H9 (cell line): ENCODE results near the gene TMCC1. TPM values are rescaled to one million over a fixed set of nuclear protein-coding genes. Genes with fewer than 3 reads are reported as not detected.

Experiments used
- DNase-seq: peaks from one replicate; pipeline ENCODE4 v3.0.0-alpha.2; 2017
- H2AFZ ChIP-seq: one replicate; pipeline ENCODE4 v1.6.1; 2013; ENCODE audit warnings: mild to moderate bottlenecking, low read length, control low read depth, moderate library complexity
- H2AK5ac ChIP-seq: 2 replicates; pipeline ENCODE4 v1.6.1; 2013; ENCODE audit warnings: low read length, control low read depth, mixed read lengths; ENCODE audit not compliant: insufficient read length
- H2BK120ac ChIP-seq: one replicate; pipeline ENCODE4 v1.6.1; 2013; ENCODE audit warnings: low read depth, mild to moderate bottlenecking, low read length, control low read depth, inconsistent platforms; ENCODE audit not compliant: poor library complexity, severe bottlenecking
- H2BK12ac ChIP-seq: 2 replicates; pipeline ENCODE4 v1.6.1; 2013; ENCODE audit warnings: low read length, control low read depth, mixed read lengths, low read depth; ENCODE audit not compliant: insufficient read length
- H2BK15ac ChIP-seq: 2 replicates; pipeline ENCODE4 v1.6.1; 2013; ENCODE audit warnings: low read depth, low read length, control low read depth
- H2BK20ac ChIP-seq: one replicate; pipeline ENCODE4 v1.6.1; 2013; ENCODE audit warnings: low read depth, mild to moderate bottlenecking, low read length, control low read depth, inconsistent platforms; ENCODE audit not compliant: poor library complexity, severe bottlenecking
- H2BK5ac ChIP-seq: 2 replicates; pipeline ENCODE4 v1.6.1; 2013; ENCODE audit warnings: low read length, control low read depth, mixed read lengths; ENCODE audit not compliant: insufficient read length
- H3K14ac ChIP-seq: 2 replicates; pipeline ENCODE4 v1.6.1; 2013; ENCODE audit warnings: low read length, control low read depth; ENCODE audit not compliant: insufficient read depth
- H3K18ac ChIP-seq: 2 replicates; pipeline ENCODE4 v1.6.1; 2013; ENCODE audit warnings: low read depth, mild to moderate bottlenecking, mixed read lengths, low read length, control low read depth; ENCODE audit not compliant: insufficient read length
- H3K23ac ChIP-seq: 2 replicates; pipeline ENCODE4 v1.6.1; 2013; ENCODE audit warnings: low read length, control low read depth, mixed read lengths, low read depth; ENCODE audit not compliant: insufficient read length
- H3K23me2 ChIP-seq: 2 replicates; pipeline ENCODE4 v1.6.1; 2013; ENCODE audit warnings: low read depth, mild to moderate bottlenecking, mixed read lengths, low read length, control low read depth; ENCODE audit not compliant: insufficient read length, poor library complexity, severe bottlenecking
- H3K27ac ChIP-seq: 2 replicates; pipeline ENCODE4 v1.5.1; 2013; ENCODE audit warnings: low read length, control low read depth, mixed read lengths, low read depth; ENCODE audit not compliant: insufficient read length
- H3K27me3 ChIP-seq: 2 replicates; pipeline ENCODE4 v1.6.1; 2013; ENCODE audit warnings: low read length, control low read depth, inconsistent platforms; ENCODE audit not compliant: insufficient read depth
- H3K4ac ChIP-seq: 2 replicates; pipeline ENCODE4 v1.6.1; 2013; ENCODE audit warnings: low read depth, mild to moderate bottlenecking, control low read depth, inconsistent platforms, low read length, moderate library complexity
- H3K4me1 ChIP-seq: 2 replicates; pipeline ENCODE4 v1.6.1; 2013; ENCODE audit warnings: low read length, control low read depth, inconsistent platforms; ENCODE audit not compliant: insufficient read depth
- H3K4me2 ChIP-seq: 2 replicates; pipeline ENCODE4 v1.6.1; 2013; ENCODE audit warnings: low read length, control low read depth, mixed read lengths; ENCODE audit not compliant: insufficient read length, insufficient read depth
- H3K56ac ChIP-seq: 2 replicates; pipeline ENCODE4 v1.6.1; 2013; ENCODE audit warnings: low read depth, mild to moderate bottlenecking, mixed read lengths, low read length, control low read depth; ENCODE audit not compliant: insufficient read length
- H3K79me1 ChIP-seq: 2 replicates; pipeline ENCODE4 v1.6.1; 2013; ENCODE audit warnings: low read depth, mild to moderate bottlenecking, moderate library complexity, low read length, control low read depth, inconsistent platforms; ENCODE audit not compliant: insufficient read depth, poor library complexity, severe bottlenecking
- H3K79me2 ChIP-seq: 2 replicates; pipeline ENCODE4 v1.6.1; 2013; ENCODE audit warnings: low read length, control low read depth, inconsistent platforms; ENCODE audit not compliant: insufficient read depth
- H3K9ac ChIP-seq: 2 replicates; pipeline ENCODE4 v1.6.1; 2013; ENCODE audit warnings: low read length, control low read depth, mixed read lengths; ENCODE audit not compliant: insufficient read length; ENCODE audit errors: extremely low read depth
- H3K9me3 ChIP-seq: one replicate; pipeline ENCODE4 v1.6.1; 2013; ENCODE audit warnings: low read depth, low read length, inconsistent platforms; ENCODE audit not compliant: control insufficient read depth
- H3T11ph ChIP-seq: one replicate; pipeline ENCODE4 v1.6.1; 2013; ENCODE audit warnings: mild to moderate bottlenecking, low read length, control low read depth, inconsistent platforms
- H4K20me1 ChIP-seq: one replicate; pipeline ENCODE4 v1.6.1; 2013; ENCODE audit not compliant: control insufficient read depth, insufficient read length, insufficient read depth
- H4K5ac ChIP-seq: 2 replicates; pipeline ENCODE4 v1.6.1; 2013; ENCODE audit warnings: low read depth, mild to moderate bottlenecking, mixed read lengths, low read length, control low read depth; ENCODE audit not compliant: insufficient read length
- H4K8ac ChIP-seq: replicated peaks from 2 replicates; pipeline ENCODE4 v1.6.1; 2013; ENCODE audit warnings: low read length, control low read depth, mixed read lengths, low read depth; ENCODE audit not compliant: insufficient read length
- H4K91ac ChIP-seq: 2 replicates; pipeline ENCODE4 v1.6.1; 2013; ENCODE audit warnings: low read depth, mild to moderate bottlenecking, moderate library complexity, mixed read lengths, low read length, control low read depth; ENCODE audit not compliant: insufficient read length
- H3K27ac Mint-ChIP-seq, 3 experiments: 2 replicates in 2 of 3; 3 replicates in 1 of 3; pipeline ENCODE4 v1.8.0; 2020 to 2021; ENCODE audit warnings: mixed read lengths in 3 of 3, mild to moderate bottlenecking in 1 of 3, moderate library complexity in 1 of 3
- H3K27me3 Mint-ChIP-seq: 2 replicates; pipeline ENCODE4 v1.8.0; 2021; ENCODE audit warnings: low read depth, mild to moderate bottlenecking, moderate library complexity, mixed read lengths
- H3K36me3 Mint-ChIP-seq, 3 experiments: 2 replicates in 2 of 3; 3 replicates in 1 of 3; pipeline ENCODE4 v1.8.0; 2020 to 2021; ENCODE audit warnings: low read depth in 3 of 3, mixed read lengths in 3 of 3; ENCODE audit not compliant: insufficient read depth in 1 of 3
- H3K4me1 Mint-ChIP-seq, 2 experiments: 2 replicates each; pipeline ENCODE4 v1.8.0; 2020; ENCODE audit warnings: mixed read lengths in 2 of 2
- H3K4me3 Mint-ChIP-seq, 2 experiments: 2 replicates in 1 of 2; 3 replicates in 1 of 2; pipeline ENCODE4 v1.8.0; 2020 to 2021; ENCODE audit warnings: mild to moderate bottlenecking in 2 of 2, mixed read lengths in 2 of 2, moderate library complexity in 1 of 2
- H3K9me3 Mint-ChIP-seq, 2 experiments: 2 replicates in 1 of 2; 3 replicates in 1 of 2; pipeline ENCODE4 v1.8.0; 2020; ENCODE audit warnings: mild to moderate bottlenecking in 2 of 2, mixed read lengths in 2 of 2, moderate library complexity in 1 of 2
- CTCF ChIP-seq: fragments of 200-600 bp; sonication (generic); conservative IDR thresholded peaks from 3 replicates; pipeline ENCODE4 v1.8.0; 2021; ENCODE audit warnings: antibody characterized with exemption, mild to moderate bottlenecking
- WGBS: extraction: QIAGEN DNeasy Blood & Tissue Kit; methylation state at CpG from one replicate; pipeline ENCODE4 v1.1.7; 2013; ENCODE audit warnings: missing lambda C conversion rate, low lambda C conversion rate, mixed read lengths; ENCODE audit not compliant: insufficient read length; ENCODE audit errors: extremely low coverage; 5-methylcytosine and 5-hydroxymethylcytosine counted together
- total RNA-seq: library from RNA; stranded (reverse); gene quantifications from 2 replicates; pipeline ENCODE4 v1.2.1, GENCODE V29; 2021

The TMCC1 gene
- total RNA-seq, 1 experiment from 2014 or later, result 24.4 TPM

- peak overlapping the region; percentile 66 to 81 for H3K4me3 Mint-ChIP-seq
- H3K79me1 ChIP-seq, result no peaks in the 10 kb centered on the region
- H4K8ac ChIP-seq, result no peak overlapping the region
- H3K4me1 ChIP-seq, result peaks cover 14% of the 10 kb centered on the region; the same call in 1 of the 2 replicates
- H2BK12ac ChIP-seq, result no peak overlapping the region
- H3K4ac ChIP-seq, result no peak overlapping the region
- no peak overlapping the region for H3K56ac ChIP-seq
- no peak overlapping the region for H3K14ac ChIP-seq
- H4K5ac ChIP-seq, result no peak overlapping the region
- H4K91ac ChIP-seq, result no peak overlapping the region
- H3K18ac ChIP-seq, result no peak overlapping the region
- no peaks in the 10 kb centered on the region for H3K9me3 ChIP-seq
- no peaks in the 10 kb centered on the region for H3K36me3 Mint-ChIP-seq
- H3K4me2 ChIP-seq, result peak overlapping the region; percentile 80
- H2BK120ac ChIP-seq, result no peak overlapping the region
- H3K23me2 ChIP-seq, result no peaks in the 10 kb centered on the region
- H3K79me2 ChIP-seq, result no peaks in the 10 kb centered on the region
- no peaks in the 10 kb centered on the region for H3K27me3 ChIP-seq
- no peak for TF ChIP-seq CTCF
- H2AFZ ChIP-seq, result no peak overlapping the region
- H3K9me3 Mint-ChIP-seq, result no peaks in the 10 kb centered on the region
- no peak overlapping the region for H2BK15ac ChIP-seq
- no peak overlapping the region for H2AK5ac ChIP-seq
- H2BK5ac ChIP-seq, result no peak overlapping the region
- no peak for DNase-seq
- H3K23ac ChIP-seq, result no peak overlapping the region
- peaks cover 70 to 71% of the 10 kb centered on the region in 2 experiments for H3K4me1 Mint-ChIP-seq
- no peak overlapping the region for H3K9ac ChIP-seq
- no peaks in the 10 kb centered on the region for H4K20me1 ChIP-seq
- H3T11ph ChIP-seq, result no peak overlapping the region
- no peak overlapping the region for H3K27ac ChIP-seq
- no peak overlapping the region for H2BK20ac ChIP-seq
- H3K27ac Mint-ChIP-seq, result peak overlapping the region; percentile 89 to 97 (median 97); a peak in 5 of 7 replicates
- whole genome bisulfite sequencing, result no CpG with 5 or more reads among the region's 2 CpGs
- no peaks in the 10 kb centered on the region for H3K27me3 Mint-ChIP-seq
Observed at GRCh38 chr3:129687586-129688125, 205.9 kb downstream of the TMCC1 start.
